ENCODE data around the gene MYH3.
"Not testable (repeated sequence)": the region's sequence is repeated elsewhere in the genome, so short reads cannot be mapped to it uniquely, and the experiment has no call there.

MYH3 gene

GRCh38 chr17:10657148-10657547 lies at the start of gene MYH3:
MYH3 (minus strand) TSS chr17:10657309; CDS start chr17:10655064, 2,245 bp downstream.
- no peak for DNase-seq

- no peak for DNase-seq
These were observed 48.6 kb upstream of the MYH3 start for GRCh38 chr17:10705727-10706126.

DNA sequence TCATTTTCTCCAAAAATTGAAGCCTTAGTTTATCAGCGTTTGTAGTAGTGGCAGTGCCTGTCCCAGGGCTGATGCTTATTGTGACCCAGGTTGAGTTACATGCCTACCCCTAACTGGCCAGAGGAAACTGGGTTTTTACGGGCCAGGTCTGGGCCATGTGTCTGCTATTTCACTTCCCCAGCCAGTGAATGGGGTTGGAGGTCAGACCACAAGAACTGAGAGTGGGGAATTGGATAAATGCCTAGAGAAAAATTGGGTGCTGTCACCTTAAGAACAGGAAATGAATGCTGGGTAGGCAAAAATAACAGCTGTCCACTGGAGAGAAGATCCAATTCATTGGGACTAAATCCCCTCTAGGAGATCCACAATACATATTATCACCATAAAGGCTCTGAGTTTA lies 45.5 kb upstream of the MYH3 start:
- DNase-seq = no peak

DNA sequence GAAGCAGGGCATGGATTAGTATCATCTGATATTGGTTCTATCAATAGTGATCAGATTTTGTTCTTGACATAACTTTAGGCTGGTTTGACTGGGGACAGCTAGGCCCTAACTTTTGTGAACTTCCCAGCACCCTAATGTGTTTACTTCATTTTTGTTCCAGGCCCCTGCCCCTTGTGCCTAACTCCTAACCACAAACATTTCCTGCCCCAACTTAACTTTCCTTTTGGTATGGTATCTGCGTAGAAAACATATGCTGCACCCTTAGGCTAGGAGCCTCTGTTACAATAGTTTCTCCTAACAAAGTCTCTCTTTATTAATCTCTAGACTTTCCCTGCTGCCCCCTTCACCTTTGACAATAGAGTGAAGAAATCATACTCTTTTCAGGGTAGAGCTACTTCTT lies 42.7 kb upstream of the MYH3 start:
- DNase-seq = peak in 4 of 6 experiments; percentile 19 to 73 (median 66)

GRCh38 chr17:10698096-10698818 lies 41.1 kb upstream of the MYH3 start:
- peak in 2 of 6 experiments; percentile 8 to 29 for DNase-seq

DNA sequence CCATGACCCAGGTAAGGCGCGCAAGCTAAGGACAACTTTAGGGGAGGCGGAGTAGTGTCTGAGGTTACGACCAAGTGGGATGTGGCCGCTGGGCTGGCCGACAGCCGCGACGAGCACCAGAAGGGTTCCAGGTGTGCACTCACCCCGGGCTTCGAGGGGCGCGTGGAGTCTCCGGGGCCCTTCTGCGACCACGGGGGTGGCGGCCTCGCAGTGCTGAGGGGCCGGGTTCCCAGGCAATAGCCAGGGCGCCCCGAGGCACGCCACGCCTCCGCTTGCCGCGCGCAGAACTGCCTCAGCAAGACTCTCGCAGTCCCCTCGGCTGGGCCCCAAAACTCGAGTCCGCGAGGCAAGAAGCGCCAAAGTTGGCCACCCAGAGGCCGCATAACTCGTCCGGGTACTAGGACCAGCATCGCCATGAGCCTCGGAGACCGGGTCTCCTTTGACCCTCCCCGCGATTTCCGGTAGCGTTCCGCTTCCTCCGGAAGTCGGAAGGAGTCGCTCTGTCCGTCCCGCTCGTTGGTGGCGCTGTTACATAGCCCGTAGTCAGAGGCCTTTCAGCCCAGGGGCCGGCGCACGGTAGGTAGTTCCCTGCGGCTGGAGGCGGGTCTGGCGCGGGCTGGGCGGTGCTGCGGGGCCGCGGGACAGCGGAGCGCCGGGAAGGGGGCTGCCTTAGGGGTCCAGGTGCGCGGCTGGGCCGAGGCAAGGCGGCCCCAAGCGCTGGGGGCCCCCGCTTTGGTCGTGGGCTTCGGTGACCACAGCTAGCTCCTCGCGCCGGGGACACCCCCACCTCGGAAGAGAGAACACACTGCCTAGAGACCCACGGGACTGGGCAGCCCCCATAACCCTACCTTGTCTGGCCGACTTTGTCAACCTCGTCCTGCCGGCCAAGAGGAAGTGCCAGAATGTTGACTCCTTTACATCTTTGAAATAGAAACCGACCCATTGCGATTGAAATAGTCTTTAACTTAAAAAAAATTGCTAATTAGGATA lies 40.3 kb upstream of the MYH3 start, which contains the start of the genes ADPRM and SCO1:
Gene ADPRM (plus strand): TSS at position 503 of the 990 bp plus-strand sequence. CDS start 7,333 bp downstream, outside the sequence.
Gene SCO1 (minus strand): TSS at position 442 of the 990 bp plus-strand sequence. CDS start 26 bp downstream, at position 416.
- DNase-seq = peak; percentile 70 to 86 (median 81)

- DNase-seq = not testable (repeated sequence)
These were observed 38.8 kb upstream of the MYH3 start for GRCh38 chr17:10695875-10696407.

- DNase-seq = no peak
These were observed 30.4 kb upstream of the MYH3 start for GRCh38 chr17:10687499-10687898.

- DNase-seq = peak in 2 of 6 experiments; percentile 1 to 14
These were observed 26.7 kb upstream of the MYH3 start for GRCh38 chr17:10683853-10684252.

- DNase-seq = no peak
These were observed 24.8 kb upstream of the MYH3 start for GRCh38 chr17:10681866-10682446.

DNA sequence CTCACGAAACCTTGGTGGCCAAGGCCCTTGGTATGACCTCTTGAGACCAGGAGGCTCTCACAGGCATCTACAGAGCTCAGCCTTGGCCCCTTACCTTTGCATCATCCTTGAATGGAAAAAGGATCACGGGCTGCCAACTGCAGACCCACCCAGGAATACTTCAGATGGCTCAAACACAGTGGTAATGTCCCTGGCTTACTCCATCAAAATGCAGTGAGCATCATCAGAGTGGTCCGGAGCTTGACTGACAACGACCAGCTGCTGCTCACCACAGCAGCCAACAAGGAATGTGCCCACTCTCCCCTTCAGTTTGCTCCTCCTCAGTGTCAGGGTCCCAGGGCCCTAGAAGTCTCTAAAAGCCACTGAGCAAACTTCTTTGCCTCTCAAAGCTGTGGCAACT lies 17.6 kb upstream of the MYH3 start:
- no peak for DNase-seq

DNA sequence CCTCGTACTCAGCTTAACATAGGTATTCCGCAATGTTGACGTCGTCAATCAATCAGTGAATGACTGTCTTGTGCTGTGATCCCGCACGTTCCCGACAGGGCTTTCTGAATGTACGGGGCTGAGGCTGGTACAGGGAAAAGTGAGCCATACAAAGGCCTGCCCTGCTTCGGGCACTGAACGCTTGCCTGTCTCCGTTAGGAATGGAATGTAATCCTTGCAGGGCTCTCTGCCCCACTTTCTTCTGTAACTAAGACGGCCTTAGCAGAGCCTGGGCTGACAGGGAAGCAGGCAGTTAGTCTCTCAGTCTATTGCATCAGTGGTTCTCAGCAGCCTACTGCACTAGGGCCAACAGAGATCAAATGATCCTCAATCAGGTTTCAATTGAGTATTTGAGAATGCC lies 16.2 kb upstream of the MYH3 start:
- DNase-seq = no peak

DNA sequence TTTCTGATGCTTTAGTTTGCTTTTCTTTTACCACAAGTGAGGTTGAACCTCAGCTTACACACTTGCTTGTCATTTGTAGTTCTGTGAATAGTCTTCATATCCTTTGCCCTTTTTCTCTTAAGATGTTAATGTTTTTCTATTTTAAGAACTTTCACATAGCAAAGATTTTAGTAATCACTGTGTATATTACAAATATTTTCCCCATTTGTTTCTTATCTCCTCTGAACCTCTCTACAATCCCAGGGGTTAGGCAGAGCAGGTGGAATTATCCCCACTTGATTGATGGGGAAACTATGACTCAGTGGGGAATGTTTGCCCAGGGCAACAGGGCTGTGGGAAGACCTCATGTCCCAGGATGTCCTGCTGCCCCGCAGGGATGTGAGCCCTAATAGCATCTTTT lies 11.7 kb upstream of the MYH3 start:
- no peak for DNase-seq

GRCh38 chr17:10666906-10667305 lies 9.8 kb upstream of the MYH3 start:
- DNase-seq = no peak

GRCh38 chr17:10664571-10664970 lies 7.5 kb upstream of the MYH3 start:
- DNase-seq = no peak

GRCh38 chr17:10663231-10663630 lies 6.1 kb upstream of the MYH3 start:
- no peak for DNase-seq

GRCh38 chr17:10661437-10661836 lies 4.3 kb upstream of the MYH3 start:
- DNase-seq = no peak

GRCh38 chr17:10657879-10658278 lies 770 bp upstream of the MYH3 start:
- DNase-seq = no peak

DNA sequence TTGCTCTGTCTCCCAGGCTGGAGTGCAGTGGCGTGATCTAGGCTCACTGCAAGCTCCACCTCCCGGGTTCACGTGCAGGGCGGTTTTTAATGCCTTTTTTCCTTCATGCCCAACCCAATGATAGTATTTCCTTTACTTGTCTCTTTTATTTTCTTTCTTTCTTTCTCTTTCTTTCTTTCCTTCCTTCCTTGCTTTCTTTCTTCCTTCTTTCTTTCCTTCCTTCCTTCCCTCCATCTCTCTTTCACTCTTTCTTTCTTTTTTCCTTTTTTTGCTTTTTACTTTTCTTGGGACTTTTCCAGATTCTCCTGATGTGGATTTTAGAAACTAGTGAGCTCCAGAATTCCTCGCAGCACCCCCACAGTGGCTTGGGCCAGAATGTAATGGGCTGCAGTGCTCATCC lies 3.1 kb downstream of the MYH3 start:
- no peak for DNase-seq

DNA sequence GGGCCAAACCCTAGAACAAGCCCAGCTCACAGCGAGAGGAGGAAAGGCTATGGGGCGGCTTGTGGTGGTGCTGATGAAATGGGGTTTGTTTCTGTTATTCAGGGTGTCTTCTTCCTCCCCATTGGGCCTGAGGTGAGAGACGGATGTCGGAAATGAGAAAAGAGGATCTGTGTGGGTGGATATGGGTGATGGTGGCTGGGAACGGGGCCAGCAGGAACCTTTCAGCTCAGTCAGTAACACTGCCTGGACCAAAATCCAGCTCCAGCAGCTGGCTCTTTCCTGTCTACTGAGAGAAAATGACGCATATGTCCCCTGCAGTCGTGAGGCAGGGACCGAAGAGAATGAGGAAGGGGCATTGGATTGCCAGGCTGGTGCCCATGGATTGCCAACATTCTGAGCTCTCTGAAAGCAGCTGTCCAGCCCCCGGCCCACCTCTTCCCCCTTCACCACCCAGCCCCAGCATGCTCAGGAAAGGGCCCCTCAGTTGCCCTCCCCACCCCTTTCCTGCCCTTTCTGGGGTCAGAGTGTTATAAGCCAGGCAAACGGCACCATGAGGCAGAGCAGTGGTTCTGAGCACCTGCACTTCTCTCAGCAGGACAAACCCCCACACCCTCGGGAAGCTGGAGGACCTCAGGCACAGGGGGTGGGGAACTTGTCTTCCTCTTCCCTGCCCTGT lies 4.0 kb downstream of the MYH3 start:
- peak in 2 of 6 experiments; percentile 8 to 16 for DNase-seq

DNA sequence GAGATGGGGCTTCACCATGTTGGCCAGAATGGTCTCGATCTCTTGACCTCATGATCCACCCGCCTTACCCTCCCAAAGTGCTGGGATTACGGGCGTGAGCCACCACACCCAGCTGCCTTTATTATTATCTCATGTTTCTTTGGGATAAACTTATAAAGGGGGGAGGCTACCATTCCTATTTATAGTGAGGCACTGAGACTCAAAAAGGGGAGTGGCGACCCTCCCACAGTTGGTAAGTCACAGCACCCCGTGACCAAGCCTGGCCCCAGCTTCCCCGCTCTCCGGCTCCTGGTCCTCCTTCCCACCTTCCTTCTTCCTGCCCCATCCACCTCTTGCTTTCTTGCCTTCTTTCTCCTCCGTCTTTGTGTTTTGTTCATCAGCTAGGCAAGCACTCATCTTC lies 5.2 kb downstream of the MYH3 start:
- DNase-seq = no peak

GRCh38 chr17:10649602-10650001 lies 7.5 kb downstream of the MYH3 start:
- DNase-seq = no peak
